GM18508 (cell line): Measurements from ENCODE around the gene GTSE1.

Experiments
- ATAC-seq: cut with Tn5 transposase; IDR thresholded peaks from one replicate; pipeline ENCODE4 v1.9.1; 2021; ENCODE audit warnings: moderate number of reproducible peaks; ENCODE audit not compliant: insufficient read depth, unreplicated experiment

The GTSE1 gene

GRCh38 chr22:46362934-46363515 is 66.4 kb downstream of the GTSE1 start:
- ATAC-seq: no peak

GRCh38 chr22:46363611-46364321 is 67.1 kb downstream of the GTSE1 start:
- ATAC-seq: no peak

- ATAC-seq: no peak
Measured at GRCh38 chr22:46364341-46365165, 67.9 kb downstream of the GTSE1 start.

GRCh38 chr22:46365166-46365624 is 68.5 kb downstream of the GTSE1 start:
- ATAC-seq: no peak

- no peak for ATAC-seq
Measured at GRCh38 chr22:46366327-46366731, 69.7 kb downstream of the GTSE1 start.

- no peak for ATAC-seq
Measured at GRCh38 chr22:46366801-46367706, 70.4 kb downstream of the GTSE1 start.

GRCh38 chr22:46367707-46368191 is 71.1 kb downstream of the GTSE1 start:
- no peak for ATAC-seq

- ATAC-seq: no peak
Measured at GRCh38 chr22:46368422-46368821, 71.8 kb downstream of the GTSE1 start.

GRCh38 chr22:46368871-46369715 is 72.4 kb downstream of the GTSE1 start:
- ATAC-seq: no peak

GRCh38 chr22:46369716-46370583 is 73.3 kb downstream of the GTSE1 start:
- ATAC-seq: no peak

- ATAC-seq: no peak
Measured at GRCh38 chr22:46370584-46371291, 74.1 kb downstream of the GTSE1 start.

- no peak for ATAC-seq
Measured at GRCh38 chr22:46371623-46372226, 75.1 kb downstream of the GTSE1 start.

- no peak for ATAC-seq
Measured at GRCh38 chr22:46372686-46373085, 76.0 kb downstream of the GTSE1 start.

- no peak for ATAC-seq
Measured at GRCh38 chr22:46373159-46373558, 76.5 kb downstream of the GTSE1 start.

- no peak for ATAC-seq
Measured at GRCh38 chr22:46373921-46374662, 77.4 kb downstream of the GTSE1 start.

- ATAC-seq: no peak
Measured at GRCh38 chr22:46374663-46375474, 78.2 kb downstream of the GTSE1 start.
